Hematopoietic multipotent progenitor cell treated with erythropoietin and hydrocortisone succinate and interleukin-3 and kit ligand, for 4 days (in vitro differentiated cells): Measurements from ENCODE around the gene SYNGR4.

Experiments used
- DNase-seq: peaks from one replicate; pipeline ENCODE4 v3.0.0-alpha.2; 2015

The SYNGR4 gene

DNA sequence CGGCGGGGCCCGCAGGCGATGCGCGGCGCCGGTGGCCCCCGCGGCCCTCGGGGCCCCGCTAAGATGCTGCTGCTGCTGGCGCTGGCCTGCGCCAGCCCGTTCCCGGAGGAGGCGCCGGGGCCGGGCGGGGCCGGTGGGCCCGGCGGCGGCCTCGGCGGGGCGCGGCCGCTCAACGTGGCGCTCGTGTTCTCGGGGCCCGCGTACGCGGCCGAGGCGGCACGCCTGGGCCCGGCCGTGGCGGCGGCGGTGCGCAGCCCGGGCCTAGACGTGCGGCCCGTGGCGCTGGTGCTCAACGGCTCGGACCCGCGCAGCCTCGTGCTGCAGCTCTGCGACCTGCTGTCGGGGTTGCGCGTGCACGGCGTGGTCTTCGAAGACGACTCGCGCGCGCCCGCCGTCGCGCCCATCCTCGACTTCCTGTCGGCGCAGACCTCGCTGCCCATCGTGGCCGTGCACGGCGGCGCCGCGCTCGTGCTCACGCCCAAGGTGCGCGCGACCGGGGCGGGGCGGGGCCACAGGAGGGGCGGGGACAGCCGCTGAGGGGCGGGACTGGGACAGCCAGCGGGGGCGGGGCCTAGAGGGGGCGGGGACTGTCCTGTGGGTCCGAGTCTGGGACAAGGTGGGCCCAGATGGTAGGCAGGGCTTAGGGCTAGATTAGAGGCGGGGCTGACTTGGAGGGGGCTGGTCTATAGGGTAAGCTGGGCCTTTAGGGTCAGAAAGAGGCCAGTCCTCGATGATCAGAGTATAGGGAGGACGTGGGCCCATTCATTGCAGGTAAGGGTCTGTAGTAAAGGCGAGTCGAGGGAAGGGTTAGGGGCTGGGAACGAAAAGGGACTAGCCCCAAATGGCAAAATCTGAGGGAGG lies 34.4 kb downstream of the SYNGR4 start:
- peak; percentile 94 for DNase-seq

DNA sequence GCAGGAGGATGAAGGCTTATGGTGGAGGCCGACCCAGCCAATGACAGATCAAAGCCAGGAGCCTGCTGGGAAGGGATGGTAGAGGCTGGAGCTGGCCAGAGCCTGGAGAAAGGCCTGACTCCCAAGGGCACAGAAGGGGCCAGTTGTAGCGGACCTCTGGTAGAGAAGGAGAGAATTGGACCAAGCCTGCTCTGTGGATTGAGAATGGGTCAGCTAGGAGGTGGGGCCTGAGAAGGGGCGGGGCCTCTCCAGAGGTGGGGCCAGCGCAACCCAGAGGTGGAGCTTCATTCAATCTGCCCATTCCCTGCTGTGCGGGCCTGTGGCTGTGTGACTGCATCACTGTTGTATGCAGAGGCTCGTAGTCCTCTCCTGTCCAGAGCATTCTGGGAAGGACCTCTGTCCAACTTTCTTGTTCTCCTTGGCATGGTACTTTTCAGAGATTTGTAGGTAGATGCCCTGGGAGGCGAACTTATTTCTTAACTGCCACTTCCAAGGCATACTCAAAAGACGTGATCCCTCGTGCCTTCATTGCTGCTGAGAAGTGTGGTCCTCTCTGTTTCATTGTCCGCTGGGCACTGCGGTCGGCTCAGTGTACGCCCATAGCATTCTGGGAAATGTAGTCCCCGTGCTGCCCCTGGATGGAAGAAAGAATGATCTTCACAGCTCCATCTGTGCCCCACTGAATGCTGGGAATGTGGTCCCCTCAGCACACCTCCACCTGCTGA lies 36.0 kb downstream of the SYNGR4 start:
- peak; percentile 64 for DNase-seq

DNA sequence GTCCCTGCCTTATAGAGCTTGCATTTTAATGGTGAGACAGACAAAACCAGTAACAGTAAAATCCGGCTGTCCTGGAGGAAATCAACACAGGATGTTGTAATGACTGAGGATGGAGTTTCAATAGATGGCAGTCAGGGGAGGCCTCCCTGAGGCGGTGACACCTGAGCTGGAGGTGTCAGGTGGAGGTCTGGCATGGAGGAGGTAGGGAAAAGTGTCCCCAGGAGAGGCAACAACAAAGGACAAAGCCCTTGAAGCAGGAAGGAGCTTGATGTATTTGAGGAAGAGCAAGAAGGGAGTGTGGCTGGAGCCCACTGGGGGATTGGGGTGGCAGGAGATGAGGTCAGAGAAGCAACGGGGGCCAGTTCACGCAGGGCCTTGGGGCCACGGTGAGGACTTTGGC lies 37.1 kb downstream of the SYNGR4 start:
- DNase-seq = no peak

DNA sequence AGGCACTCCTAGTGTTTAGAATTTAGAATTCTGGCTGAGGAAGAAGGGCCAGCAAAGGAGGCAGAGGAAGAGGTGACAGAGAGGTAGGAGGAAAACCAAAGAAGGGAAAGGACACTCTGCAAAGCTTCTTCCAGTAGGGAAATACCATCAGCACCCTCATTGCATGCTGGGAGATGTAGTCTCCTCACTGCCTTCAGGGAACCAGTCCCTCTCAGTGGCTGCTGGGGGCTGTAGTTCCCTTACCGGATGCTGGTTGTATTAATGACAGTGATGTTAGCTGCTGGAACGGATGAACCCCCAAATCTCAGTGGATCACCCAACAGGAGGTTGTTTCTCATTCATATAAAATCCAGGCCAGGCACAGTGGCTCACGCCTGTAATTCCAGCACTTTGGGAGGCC lies 39.4 kb downstream of the SYNGR4 start:
- DNase-seq = peak; percentile 88

DNA sequence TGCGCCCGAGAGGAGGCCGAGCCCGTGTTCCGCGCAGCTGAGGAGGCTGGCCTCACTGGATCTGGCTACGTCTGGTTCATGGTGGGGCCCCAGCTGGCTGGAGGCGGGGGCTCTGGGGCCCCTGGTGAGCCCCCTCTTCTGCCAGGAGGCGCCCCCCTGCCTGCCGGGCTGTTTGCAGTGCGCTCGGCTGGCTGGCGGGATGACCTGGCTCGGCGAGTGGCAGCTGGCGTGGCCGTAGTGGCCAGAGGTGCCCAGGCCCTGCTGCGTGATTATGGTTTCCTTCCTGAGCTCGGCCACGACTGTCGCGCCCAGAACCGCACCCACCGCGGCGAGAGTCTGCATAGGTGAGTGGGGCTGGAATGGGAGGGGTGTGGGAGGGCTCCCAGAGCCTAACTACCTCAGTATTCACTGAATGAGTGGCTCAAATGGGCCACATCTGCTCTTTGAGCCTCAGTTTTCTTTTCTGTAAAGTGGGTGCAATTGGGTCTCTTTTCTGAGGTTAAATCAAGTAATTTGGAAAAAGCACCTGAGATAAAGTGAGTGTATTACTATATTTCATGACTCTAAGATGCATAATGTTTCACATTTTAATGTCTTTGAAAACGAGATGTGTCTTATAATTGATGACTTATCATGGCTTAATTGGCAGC lies 41.0 kb downstream of the SYNGR4 start:
- no peak for DNase-seq

DNA sequence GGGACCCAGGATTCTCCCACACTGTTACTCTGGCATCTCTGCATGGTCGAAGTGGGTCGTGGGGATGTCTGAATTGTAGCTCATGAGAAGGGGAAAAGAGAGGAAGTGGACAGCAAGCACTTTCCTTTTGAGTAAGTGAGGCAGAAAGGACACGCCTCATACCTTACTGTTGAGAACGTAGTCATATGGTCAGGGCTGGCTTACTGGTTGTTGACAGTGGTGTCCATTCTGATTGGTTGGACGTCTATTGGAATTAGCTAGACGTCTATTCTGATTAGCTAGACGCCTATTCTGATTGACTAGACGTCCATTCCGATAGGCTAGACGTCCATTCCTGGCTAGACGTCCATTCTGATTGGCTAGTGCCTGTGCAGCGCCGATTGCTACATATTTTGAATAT lies 41.7 kb downstream of the SYNGR4 start:
- no peak for DNase-seq

DNA sequence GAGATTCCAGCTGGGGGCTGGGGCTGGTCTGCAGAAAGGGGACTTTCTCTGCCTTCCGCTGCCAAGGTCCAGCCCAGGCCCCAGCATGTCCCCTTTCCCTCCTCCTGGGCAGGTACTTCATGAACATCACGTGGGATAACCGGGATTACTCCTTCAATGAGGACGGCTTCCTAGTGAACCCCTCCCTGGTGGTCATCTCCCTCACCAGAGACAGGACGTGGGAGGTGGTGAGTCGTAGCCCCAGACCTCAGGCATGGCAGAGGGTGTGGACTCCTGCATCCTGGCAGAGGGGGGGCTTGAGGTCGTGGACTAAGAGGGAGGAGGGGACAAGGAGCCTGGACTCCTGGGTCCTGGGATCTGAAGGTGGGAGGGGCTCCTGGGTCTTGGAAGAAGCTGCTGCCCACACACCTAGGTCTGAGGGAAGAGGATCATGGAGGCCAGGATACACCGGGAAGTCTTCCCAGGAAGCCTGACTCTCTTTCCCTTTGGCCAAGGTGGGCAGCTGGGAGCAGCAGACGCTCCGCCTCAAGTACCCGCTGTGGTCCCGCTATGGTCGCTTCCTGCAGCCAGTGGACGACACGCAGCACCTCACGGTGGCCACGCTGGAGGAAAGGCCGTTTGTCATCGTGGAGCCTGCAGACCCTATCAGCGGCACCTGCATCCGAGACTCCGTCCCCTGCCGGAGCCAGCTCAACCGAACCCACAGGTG lies 49.9 kb downstream of the SYNGR4 start:
- no peak for DNase-seq

DNA sequence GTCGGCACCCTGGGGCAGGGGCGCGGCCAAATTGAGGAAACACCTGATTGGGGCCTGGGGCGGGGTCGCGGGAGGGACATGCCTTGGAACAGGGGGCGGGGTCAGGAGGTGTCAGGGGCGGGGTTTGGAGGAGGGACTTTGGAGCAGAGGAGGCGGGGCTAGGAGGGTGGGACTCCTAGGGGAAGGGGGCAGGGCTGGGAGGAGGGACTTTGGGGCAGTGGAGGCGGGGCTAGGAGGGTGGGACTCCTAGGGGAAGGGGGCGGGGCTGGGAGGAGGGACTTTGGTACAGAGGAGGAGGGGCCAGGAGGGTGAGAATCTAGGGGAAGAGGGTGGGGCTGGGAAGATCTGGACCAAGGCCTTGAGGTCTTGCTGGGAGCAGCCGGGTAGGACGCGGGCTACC lies 51.2 kb downstream of the SYNGR4 start:
- peak; percentile 98 for DNase-seq

DNA sequence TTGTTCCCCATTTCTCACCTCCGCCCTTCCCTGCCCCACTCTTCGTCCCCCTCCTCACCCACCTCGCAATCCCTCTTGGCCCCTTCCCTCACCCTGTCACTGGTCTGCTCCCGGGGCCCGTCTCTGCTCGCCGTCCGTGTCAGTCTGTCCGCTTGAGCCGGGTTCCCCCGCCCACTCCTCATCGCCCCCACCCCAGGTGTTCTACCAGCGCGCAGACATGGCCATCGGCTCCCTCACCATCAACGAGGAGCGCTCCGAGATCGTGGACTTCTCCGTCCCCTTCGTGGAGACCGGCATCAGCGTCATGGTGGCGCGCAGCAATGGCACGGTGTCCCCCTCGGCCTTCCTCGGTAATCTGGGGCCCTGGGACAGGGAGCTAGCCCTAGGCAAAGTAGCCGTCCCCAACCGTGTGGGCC lies 51.6 kb downstream of the SYNGR4 start:
- no peak for DNase-seq

DNA sequence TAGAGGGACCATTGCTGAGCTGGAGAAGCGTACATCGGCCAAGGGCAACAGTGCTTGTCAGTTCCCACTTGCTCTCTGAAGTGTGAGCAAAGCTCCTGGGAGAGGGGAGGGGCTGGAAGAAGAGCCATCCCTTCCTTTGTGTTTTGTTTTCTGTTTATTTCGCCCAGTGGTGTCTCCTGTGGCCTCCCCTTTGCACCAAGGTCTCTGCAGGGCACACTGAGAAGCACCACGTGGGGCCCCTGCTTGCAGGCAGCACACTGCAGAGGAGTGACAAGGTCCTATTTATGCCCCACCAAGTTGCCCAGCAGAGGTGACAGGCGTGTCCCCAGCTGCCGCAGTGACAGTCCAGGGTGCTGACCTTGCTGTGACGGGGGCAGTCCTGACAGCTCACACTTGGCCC lies 53.3 kb downstream of the SYNGR4 start:
- no peak for DNase-seq

DNA sequence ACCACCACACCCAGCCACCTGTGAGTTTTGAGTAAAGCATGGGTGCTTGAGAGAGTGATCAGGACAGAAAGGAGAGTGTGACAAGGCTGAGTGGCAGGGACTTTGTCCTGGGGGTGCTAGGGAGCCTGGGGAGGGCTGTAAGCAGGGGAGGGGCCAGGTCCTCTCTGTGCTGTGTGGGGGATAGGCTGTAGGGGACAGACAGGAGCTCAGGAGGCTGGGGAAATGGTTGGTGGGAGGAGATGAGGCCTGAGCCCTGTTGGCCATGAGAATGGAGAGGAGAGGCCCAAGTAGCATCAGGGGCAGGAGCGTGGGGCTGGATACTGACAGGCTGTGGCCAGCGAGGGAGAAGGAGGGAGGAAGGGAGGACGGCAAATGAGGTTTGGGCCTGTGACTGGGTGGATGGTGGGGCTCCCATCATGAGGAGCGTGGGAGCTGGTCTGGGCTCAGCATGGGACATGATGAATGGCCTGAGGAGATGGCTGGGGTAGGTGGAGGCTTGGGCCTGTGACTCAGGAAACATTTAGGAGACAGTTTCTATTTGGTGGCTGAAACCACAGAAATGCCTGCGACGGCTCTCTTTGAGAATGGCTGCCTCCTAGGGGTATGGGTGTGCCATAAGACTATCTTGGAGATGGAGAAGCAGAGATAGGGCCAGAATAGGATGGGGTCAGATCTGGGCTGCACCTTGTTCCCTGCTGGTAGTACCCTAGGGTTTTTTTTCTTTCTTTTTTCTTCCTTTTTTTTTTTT lies 54.3 kb downstream of the SYNGR4 start:
- DNase-seq = peak; percentile 76

DNA sequence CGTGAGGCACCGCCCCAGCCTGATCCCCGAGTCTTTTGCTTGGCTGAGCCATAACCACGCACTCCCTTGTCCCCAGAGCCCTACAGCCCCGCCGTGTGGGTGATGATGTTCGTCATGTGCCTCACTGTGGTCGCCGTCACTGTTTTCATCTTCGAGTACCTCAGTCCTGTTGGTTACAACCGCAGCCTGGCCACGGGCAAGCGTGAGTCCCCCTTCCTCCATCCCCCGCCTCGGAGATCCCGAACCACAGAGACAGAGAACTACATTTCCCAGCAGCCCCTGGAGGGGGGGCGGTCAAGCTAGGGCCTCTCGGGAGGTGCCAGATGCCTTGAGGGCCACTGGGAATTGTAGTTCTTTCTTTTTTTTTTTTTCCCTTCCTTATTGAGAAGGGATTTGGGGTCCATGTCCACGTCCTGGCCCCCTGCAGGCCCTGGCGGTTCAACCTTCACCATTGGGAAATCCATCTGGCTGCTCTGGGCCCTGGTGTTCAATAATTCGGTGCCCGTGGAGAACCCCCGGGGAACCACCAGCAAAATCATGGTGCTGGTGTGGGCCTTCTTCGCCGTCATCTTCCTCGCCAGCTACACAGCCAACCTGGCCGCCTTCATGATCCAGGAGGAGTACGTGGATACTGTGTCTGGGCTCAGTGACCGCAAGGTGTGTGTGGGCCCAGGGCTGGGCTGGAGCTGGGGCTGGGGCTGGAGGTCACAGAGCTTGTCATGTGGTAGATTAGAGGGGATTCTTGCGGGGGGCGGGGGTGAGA lies 55.2 kb downstream of the SYNGR4 start:
- DNase-seq = peak; percentile 93

DNA sequence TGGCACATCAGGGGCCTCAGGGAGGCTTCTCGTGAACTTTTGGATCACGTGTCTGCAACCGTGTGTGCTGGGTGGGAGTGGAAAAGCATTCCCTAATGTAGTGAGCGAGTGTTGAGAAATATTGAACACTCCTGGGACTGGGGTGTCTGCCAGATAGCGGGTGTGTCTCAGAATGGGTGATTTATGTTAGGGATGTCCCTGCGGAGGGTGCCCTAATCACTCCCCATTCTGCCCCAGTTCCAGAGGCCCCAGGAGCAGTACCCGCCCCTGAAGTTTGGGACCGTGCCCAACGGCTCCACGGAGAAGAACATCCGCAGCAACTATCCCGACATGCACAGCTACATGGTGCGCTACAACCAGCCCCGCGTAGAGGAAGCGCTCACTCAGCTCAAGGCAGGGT lies 57.4 kb downstream of the SYNGR4 start:
- no peak for DNase-seq

DNA sequence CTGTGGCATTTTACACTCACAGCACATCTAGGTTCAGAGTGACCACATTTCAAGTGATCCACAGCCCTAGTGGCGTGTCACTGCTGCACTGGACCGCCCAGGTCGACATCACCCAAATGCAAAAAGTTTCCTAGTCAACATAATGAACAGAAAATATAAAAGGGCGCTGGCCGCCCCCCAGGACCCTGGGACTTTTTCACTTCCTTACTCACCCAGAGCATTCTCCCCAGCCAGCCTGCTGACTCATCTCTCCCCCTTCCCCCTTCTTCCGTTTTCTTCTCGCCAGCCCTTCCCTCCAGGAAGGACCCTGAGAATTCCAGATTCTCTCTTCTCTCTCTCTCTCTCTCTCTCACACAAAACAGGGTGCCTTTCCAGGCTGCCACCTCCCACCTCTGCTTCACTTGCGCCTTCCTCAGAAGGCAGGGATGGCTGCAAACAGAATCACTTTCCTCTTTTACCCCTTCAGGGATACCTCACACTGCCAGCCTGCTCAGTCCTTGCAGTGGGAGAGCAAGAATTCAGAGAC lies 60.6 kb downstream of the SYNGR4 start:
- DNase-seq = peak; percentile 74
